Heart left ventricle (tissue), 16 donors: ENCODE results near the gene APLNR. TPM values are rescaled to one million over a fixed set of nuclear protein-coding genes. Genes with fewer than 3 reads are reported as not detected.

Experiments used
- ATAC-seq, 4 donors: fragments of 200-7000 bp; cut with Tn5 transposase; one replicate each; pipeline ENCODE4 v1.9.1; 2020 to 2022; ENCODE audit warnings: moderate library complexity in 4 of 4, mild to moderate bottlenecking in 3 of 4, moderate number of reproducible peaks in 1 of 4
- DNase-seq, 5 donors: peaks; one replicate each; pipeline ENCODE4 v3.0.0-alpha.2; 2020
- H3K27ac ChIP-seq, 12 donors: fragments of 200-600 bp; sonication (generic) in 4 of 12; one replicate each; pipeline versions ENCODE4 v1.5.0 to v1.8.0; 2016 to 2022; ENCODE audit warnings: mild to moderate bottlenecking in 2 of 12
- H3K27me3 ChIP-seq, 9 donors: fragments of 200-600 bp; sonication (generic) in 2 of 9; one replicate each; pipeline versions ENCODE4 v1.5.1 to v1.8.0; 2016 to 2022; ENCODE audit warnings: mild to moderate bottlenecking in 3 of 9
- H3K36me3 ChIP-seq, 9 donors: fragments of 200-600 bp; sonication (generic) in 2 of 9; one replicate each; pipeline versions ENCODE4 v1.5.0 to v1.8.0; 2018 to 2022; ENCODE audit warnings: mild to moderate bottlenecking in 2 of 9
- H3K4me1 ChIP-seq, 12 donors: fragments of 200-600 bp; sonication (generic) in 4 of 12; one replicate each; pipeline versions ENCODE4 v1.5.0 to v1.8.0; 2016 to 2022; ENCODE audit warnings: mild to moderate bottlenecking in 3 of 12
- H3K4me3 ChIP-seq, 12 donors: fragments of 200-600 bp; sonication (generic) in 4 of 12; one replicate each; pipeline versions ENCODE4 v1.5.0 to v1.8.0; 2017 to 2022; ENCODE audit warnings: mild to moderate bottlenecking in 9 of 12, moderate library complexity in 4 of 12
- H3K9me3 ChIP-seq, 12 donors: fragments of 200-600 bp; sonication (generic) in 4 of 12; one replicate each; pipeline versions ENCODE4 v1.5.0 to v1.8.0; 2016 to 2022; ENCODE audit warnings: mild to moderate bottlenecking in 1 of 12
- CTCF ChIP-seq, 12 donors: fragments of 200-600 bp; sonication (generic) in 4 of 12; IDR thresholded peaks; one replicate each; pipeline versions ENCODE4 v1.5.0 to v1.8.0; 2018 to 2022; ENCODE audit warnings: antibody characterized with exemption in 12 of 12, mild to moderate bottlenecking in 5 of 12
- POLR2A ChIP-seq, 2 donors: fragments of 450-650 bp; IDR thresholded peaks; one replicate each; pipeline ENCODE4 v1.6.1; 2017; ENCODE audit warnings: antibody characterized with exemption in 2 of 2, mild to moderate bottlenecking in 2 of 2, moderate library complexity in 2 of 2
- WGBS, 4 donors: extraction: QIAGEN DNeasy Blood & Tissue Kit in 2 of 4; methylation state at CpG; one replicate each; pipeline versions ENCODE4 v1.1.5 to v1.1.7; 2013 to 2018; 5-methylcytosine and 5-hydroxymethylcytosine counted together
- intact Hi-C, 10 donors: fragments of 100-400 bp; cut with DNase I; formaldehyde crosslinking; loops; one replicate each; pipeline versions ENCODE4 v1.11.1 to v1.14.2; 2022
- polyA plus RNA-seq, 2 donors: library from polyadenylated mRNA; stranded (reverse); fragments of 200-250 nt; gene quantifications; one replicate each; pipeline ENCODE4 v1.2.3, GENCODE V29; 2013
- total RNA-seq, 9 donors: library from RNA; depleted of rRNA in 2 of 9; stranded (reverse); fragments of >200 nt in 2 of 9; fragmentation: NEBNext Ultra II Directional in 3 of 9; extraction: Animal tissue kit (Norgen Biotek cat#: 25700) in 3 of 9; gene quantifications; one replicate each; pipeline versions ENCODE4 v1.1.0 to v1.2.4, GENCODE V29; 2016 to 2023
- donor health status: ischemic (EF 13 %, LVEDD 7.1; RV severe dilation, severe dysfunction).
- donor health status: healthy with polysubstance abuse.
- donor health status: DM: no; HTN: yes; CAD: no.
- donor health status: DM: no; HTN: no; CAD: no.
- donor health status: ischemic (EF 25% LVEDD 6.9; RV normal size, moderate dysfunction).
- donor health status: ischemic (EF 25% LVEDD 5.7; RV mildly dilated, moderate dysfunction).
- donor health status: healthy.
- donor health status: DM: yes; HTN: yes; CAD: no.
- donor health status: ischemic (EF 35%, LVEDD 5.7; RV mildly dilated, moderate dysfunction).
- donor health status: nonischemic (EF 11% LVEDD 7.7; RV severe dilation, severe dysfunction).
- donor health status: DM: yes; HTN: yes; CAD: no.
- donor health status: PGD.
- donor health status: ischemic (EF 29% LVEDD 5.4; RV normal size, mild dysfunction).
- donor health status: nonischemic (EF 23%, LVEDD 6.1; RV moderate dilation, normal function).

The APLNR gene
- total and polyA plus RNA-seq, 11 donors = 1.1 to 63.3 (median 9.4) TPM

DNA sequence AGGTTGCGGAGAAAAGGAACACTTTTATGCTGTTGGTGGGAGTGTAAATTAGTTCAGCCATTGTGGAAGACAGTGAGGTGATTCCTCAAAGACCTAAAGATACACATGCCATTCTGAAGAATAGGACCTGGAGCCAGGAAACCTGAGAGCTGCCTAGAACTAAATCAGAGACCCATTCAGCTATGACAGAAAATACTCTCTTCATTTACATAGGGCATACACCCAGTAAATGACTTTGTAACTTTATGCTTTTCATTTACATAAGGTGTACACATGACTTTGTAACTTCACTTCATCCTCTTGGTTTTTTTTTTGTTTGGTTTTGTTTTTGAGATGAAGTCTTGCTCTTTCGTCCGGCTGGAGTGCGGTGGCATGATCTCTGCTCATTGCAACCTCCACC, 25.1 kb upstream of the APLNR start:
- TF ChIP-seq POLR2A (IDR thresholded peaks at IDR 0.05) (no peak), CTCF (IDR thresholded peaks at IDR 0.05) (no peak)
- no peaks in the 10 kb centered on the region for H3K4me1 ChIP-seq
- H3K4me3 ChIP-seq = no peak overlapping the region
- peaks cover 0 to 23% (median 2%) of the 10 kb centered on the region in 12 donors for H3K9me3 ChIP-seq
- no peak overlapping the region for H3K27ac ChIP-seq
- DNase-seq = no peak
- no peaks in the 10 kb centered on the region for H3K36me3 ChIP-seq
- no peak for ATAC-seq
- intact Hi-C loops = loop anchor here in 1 of 10 donors (10.0 kb wide), 1 partner anchor 57 kb away; no protein-coding TSS in a partner anchor
- 68 to 73% (median 71%) methylated on average over 4 of the region's 4 CpGs for WGBS, 4 donors
- H3K27me3 ChIP-seq = no peaks in the 10 kb centered on the region

GRCh38 chr11:57260937-57261783, 24.1 kb upstream of the APLNR start:
- no peak overlapping the region for H3K27ac ChIP-seq
- no peaks in the 10 kb centered on the region for H3K27me3 ChIP-seq
- DNase-seq = no peak
- no peaks in the 10 kb centered on the region for H3K4me1 ChIP-seq
- TF ChIP-seq POLR2A (IDR thresholded peaks at IDR 0.05) (no peak), CTCF (IDR thresholded peaks at IDR 0.05) (no peak)
- H3K36me3 ChIP-seq = no peaks in the 10 kb centered on the region
- ATAC-seq = no peak
- 57 to 69% (median 62%) methylated on average over 5 of the region's 5 CpGs for WGBS, 4 donors
- H3K4me3 ChIP-seq = no peak overlapping the region
- H3K9me3 ChIP-seq = peaks cover 0 to 26% (median 9%) of the 10 kb centered on the region in 12 donors
- intact Hi-C loops = loop anchor here in 1 of 10 donors (10.0 kb wide), 1 partner anchor 56 kb away; no protein-coding TSS in a partner anchor

- H3K36me3 ChIP-seq = no peaks in the 10 kb centered on the region
- intact Hi-C loops = no loop called here
- H3K9me3 ChIP-seq = peaks cover 0 to 18% (median 8%) of the 10 kb centered on the region in 12 donors
- H3K27ac ChIP-seq = no peak overlapping the region
- TF ChIP-seq POLR2A (IDR thresholded peaks at IDR 0.05) (no peak), CTCF (IDR thresholded peaks at IDR 0.05) (no peak)
- H3K27me3 ChIP-seq = peaks cover 0 to 4% (median 0%) of the 10 kb centered on the region in 9 donors
- H3K4me1 ChIP-seq = peaks cover 0 to 8% (median 0%) of the 10 kb centered on the region in 12 donors
- ATAC-seq (no peak), DNase-seq (no peak)
- H3K4me3 ChIP-seq = no peak overlapping the region
Measured at GRCh38 chr11:57256119-57256518, 19.1 kb upstream of the APLNR start.

DNA sequence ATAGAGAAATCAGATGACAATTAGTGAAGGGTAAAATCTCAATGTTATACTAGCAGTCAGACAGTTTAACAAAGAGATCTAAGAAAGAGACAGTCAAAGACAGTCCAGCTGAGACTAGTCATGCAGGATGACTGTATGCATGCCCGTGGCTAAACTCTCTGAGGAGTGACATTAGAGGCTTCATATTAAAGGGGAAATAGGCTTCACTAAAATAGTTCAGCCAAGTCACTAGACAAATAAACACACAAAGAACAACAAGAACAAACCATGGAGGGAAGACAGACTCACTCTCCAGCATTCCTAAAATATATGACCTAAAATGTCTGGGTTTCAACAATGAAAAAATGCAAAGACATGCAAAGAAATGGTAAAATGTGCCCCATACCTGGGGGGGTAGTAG, 18.6 kb upstream of the APLNR start:
- DNase-seq = no peak
- Histone ChIP-seq H3K27me3 (peaks cover 0 to 4% (median 0%) of the 10 kb centered on the region in 9 donors), H3K9me3 (peaks cover 0 to 18% (median 8%) of the 10 kb centered on the region in 12 donors), H3K4me3 (no peak overlapping the region), H3K36me3 (no peaks in the 10 kb centered on the region), H3K27ac (no peak overlapping the region), H3K4me1 (peaks cover 0 to 8% (median 0%) of the 10 kb centered on the region in 12 donors)
- intact Hi-C loops = no loop called here
- TF ChIP-seq POLR2A (IDR thresholded peaks at IDR 0.05) (no peak), CTCF (IDR thresholded peaks at IDR 0.05) (no peak)
- WGBS, 4 donors = 29 to 45% (median 32%) methylated on average over 1 of the region's 1 CpG
- no peak for ATAC-seq
